GM18520 (cell line): ENCODE data around the gene SLC2A4.
"Not testable (repeated sequence)": the region's sequence is repeated elsewhere in the genome, so short reads cannot be mapped to it uniquely, and the experiment has no call there.

Experiments used
- ATAC-seq: cut with Tn5 transposase; IDR thresholded peaks from one replicate; pipeline ENCODE4 v1.9.1; 2021; ENCODE audit not compliant: unreplicated experiment

The SLC2A4 gene

GRCh38 chr17:7322520-7323194 lies 41.1 kb downstream of the SLC2A4 start:
- ATAC-seq: no peak

DNA sequence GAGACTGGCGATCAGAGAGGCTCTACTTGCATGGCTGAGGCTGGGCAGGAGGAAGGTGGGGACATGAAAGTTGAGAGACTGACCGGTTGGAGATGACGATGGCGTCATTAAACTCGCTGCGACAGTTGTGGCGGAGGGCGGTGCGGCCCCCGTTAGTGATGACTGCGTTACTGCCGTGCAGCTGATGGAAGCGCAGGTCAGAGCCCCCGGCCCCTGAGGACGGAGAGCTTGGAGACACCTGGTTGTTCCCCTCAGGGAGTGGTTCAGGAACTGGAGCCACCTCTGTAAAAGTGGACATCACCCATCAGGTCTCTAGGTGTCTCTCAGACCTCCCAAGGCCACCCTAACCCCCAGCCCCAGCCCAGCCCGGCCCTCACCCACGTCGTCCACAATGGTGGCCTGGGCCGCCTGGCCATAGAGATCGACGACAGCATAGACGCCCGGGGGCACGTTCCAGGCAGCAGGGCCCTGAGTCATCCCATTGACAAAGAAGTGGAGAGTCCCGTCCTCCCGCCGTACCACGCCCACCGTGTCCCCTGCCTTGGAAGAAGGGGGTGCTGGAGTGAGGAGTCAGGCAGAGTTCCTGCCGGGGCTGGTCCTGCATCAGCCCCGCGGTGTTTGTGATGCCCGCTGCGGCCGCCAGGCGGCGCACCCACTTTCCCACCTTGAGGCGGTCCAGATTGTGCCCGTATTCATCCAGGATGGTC lies 42.4 kb downstream of the SLC2A4 start:
- no peak for ATAC-seq

DNA sequence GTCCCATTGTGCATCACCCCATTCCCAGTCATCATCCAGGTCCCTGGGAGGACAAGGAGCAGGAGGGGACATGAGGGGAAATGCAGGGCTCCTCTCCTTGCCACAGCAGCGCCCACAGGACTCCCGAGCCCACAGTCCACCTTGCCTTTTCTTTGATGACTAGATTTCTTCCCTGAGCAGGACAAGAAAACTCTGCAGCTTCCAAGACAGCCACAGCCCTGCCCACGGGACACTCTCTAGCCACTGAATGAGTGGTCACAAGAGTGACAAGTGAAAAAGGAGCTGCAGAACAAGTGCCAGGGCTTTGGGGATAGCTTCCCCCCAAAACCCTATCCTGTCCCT lies 42.9 kb downstream of the SLC2A4 start:
- ATAC-seq: no peak

DNA sequence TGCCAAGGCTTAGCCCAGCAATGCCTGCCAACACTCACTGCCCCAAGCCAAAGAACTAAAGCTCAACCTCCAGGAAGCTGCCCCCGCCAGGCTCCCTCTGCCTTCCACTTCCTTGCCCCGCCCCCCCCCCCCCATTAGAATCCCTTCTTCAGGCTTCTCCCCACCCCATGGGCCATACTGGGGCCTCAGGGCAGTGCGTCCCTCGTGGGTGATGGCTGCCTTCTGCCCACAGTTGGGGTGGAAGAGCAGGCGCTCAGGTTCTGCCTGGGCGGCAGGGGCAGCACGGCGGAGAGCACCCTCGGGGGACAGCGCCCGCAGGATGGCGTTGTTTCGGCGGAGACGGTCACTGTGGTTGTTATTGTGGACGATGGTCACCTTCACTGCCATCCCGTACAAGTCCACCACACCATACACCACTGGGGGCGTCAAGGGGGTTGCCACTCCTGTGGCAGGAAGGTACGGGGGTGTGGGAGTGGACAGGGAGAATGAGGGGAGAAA lies 43.6 kb downstream of the SLC2A4 start:
- ATAC-seq: no peak

- ATAC-seq: no peak
Observed at GRCh38 chr17:7326186-7326585, 44.7 kb downstream of the SLC2A4 start.

GRCh38 chr17:7327056-7327455 lies 45.5 kb downstream of the SLC2A4 start:
- no peak for ATAC-seq

- no peak for ATAC-seq
Observed at GRCh38 chr17:7327501-7327900, 46.0 kb downstream of the SLC2A4 start.

DNA sequence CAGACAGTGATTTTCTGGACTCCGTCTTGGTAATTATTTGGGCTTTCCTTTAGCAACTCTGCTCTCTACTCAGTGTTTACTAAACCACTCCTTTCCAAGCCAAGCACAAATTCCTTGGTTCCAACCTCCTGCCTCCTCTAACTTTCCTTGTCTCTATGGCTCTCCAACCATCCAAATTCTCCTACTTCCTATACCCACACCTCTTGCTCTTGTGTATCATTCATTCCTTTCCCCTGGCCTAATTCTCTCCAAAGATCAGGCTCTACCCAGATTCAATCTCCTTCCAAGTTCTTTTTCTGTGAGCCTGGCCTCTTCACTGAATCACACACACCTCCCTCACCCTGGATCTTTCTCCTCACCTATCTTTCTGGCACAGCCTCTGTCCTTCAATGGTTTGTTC lies 46.5 kb downstream of the SLC2A4 start:
- no peak for ATAC-seq

DNA sequence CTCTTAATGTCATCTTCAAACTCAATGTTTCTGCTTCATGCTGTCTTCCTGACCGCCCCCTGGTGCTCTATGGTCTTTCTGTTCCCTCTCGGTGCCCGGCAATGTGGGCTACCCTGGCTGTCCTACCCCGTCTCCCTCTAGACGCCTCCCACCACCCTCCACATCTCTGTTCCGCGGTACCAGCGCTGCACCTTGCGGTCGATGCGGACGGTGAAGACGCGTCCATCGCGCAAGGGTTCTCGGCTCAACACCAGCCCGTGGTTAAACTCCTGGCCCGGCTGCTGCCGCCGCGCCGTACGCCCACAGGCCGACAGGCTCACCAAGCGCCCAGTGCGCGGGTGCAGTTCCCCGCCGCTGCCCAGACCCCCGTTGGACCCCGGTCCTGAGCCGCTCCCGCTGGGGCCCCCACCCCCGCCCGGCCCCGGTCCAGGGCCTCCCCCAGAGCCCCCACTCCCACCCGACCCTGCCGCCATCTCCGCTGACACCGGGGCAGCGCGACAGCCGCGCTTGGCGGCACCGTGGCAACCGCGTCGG lies 47.4 kb downstream of the SLC2A4 start, which contains the start of gene NEURL4:
Gene NEURL4 (minus strand): TSS at position 496 of the 534 bp plus-strand sequence. CDS start 23 bp downstream, at position 473.
- ATAC-seq: no peak

GRCh38 chr17:7329374-7329996 lies 48.0 kb downstream of the SLC2A4 start:
- ATAC-seq: peak; percentile 52

GRCh38 chr17:7329997-7330637 lies 48.6 kb downstream of the SLC2A4 start:
- peak; percentile 19 for ATAC-seq

DNA sequence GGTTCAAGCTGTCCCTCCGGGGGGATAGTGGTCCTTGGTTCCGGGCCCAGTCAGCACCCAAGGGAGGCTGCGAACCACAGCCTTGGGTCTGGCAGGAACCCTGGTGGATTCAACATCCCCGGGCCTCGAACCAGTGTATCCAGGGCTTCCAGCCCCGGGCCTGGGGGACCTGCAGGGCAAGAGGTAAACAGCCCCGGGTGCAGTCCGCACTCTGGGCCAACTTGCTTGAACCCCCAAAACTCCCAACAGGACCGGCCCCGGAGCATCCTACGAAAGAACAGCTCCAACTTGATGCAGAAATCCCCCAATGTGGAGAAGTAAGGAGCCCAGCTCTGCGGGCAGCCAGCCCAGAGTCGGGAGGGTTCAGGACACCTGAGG lies 49.1 kb downstream of the SLC2A4 start:
- ATAC-seq: no peak

- ATAC-seq: no peak
Observed at GRCh38 chr17:7332111-7332510, 50.6 kb downstream of the SLC2A4 start.

DNA sequence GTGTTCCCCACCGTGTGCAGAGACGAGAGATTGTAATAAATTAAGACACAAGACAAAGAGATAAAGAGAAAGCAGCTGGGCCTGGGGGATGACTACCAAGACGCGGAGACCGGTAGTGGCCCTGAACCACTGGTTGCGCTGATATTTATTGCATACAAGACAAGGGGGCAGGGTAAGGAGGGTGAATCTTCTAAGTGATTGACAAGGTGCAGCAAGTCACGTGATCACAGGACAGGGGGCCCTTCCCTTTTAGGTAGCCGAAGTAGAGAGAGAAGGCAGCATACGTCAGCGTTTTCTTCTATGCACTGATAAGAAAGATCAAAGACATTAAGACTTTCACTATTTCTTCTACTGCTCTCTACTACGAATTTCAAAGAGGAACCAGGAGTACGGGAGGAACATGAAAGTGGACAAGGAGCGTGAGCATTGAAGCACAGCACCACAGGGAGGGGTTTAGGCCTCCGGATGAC lies 51.1 kb downstream of the SLC2A4 start:
- not testable (repeated sequence) for ATAC-seq

GRCh38 chr17:7334938-7335538 lies 53.5 kb downstream of the SLC2A4 start:
- no peak for ATAC-seq

GRCh38 chr17:7335765-7336164 lies 54.2 kb downstream of the SLC2A4 start:
- ATAC-seq: not testable (repeated sequence)

- ATAC-seq: peak; percentile 30
Observed at GRCh38 chr17:7336240-7337175, 55.0 kb downstream of the SLC2A4 start, which contains the start of gene ACAP1. ACAP1 (plus strand) TSS chr17:7336529; CDS start chr17:7336735, 206 bp downstream.

DNA sequence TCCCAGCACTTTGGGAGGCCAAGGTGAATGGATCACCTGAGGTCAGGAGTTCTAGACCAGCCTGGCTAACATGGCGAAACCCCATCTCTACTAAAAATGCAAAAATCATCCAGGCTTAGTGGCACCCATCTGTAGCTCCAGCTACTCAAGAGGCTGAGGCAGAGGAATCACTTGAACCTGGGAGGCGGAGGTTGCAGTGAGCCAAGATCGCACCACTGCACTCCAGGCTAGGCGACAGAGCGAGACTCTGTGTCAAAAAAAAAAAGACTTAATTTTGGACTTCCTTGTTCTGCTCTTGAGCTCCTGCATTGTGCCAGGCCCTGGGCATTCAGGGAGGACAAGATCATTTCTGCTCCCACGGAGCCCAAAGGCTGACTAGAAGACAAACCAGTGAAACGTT lies 56.1 kb downstream of the SLC2A4 start:
- not testable (repeated sequence) for ATAC-seq
